Ishikawa (cell line): ENCODE data around the gene ZNF789.
A peak's percentile ranks its signal among the peaks of the same experiment; 100 is the strongest.

Source experiments
- CEBPB ChIP-seq: IDR thresholded peaks from 2 replicates; pipeline ENCODE4 v1.6.1; 2012
- CREB1 ChIP-seq: IDR thresholded peaks from 2 replicates; pipeline ENCODE4 v1.6.1; 2012; ENCODE audit warnings: low read depth
- EGR1 ChIP-seq: IDR thresholded peaks from 2 replicates; pipeline ENCODE4 v1.6.1; 2012
- EP300 ChIP-seq: IDR thresholded peaks from 2 replicates; pipeline ENCODE4 v1.6.1; 2012; ENCODE audit warnings: borderline replicate concordance
- FOXM1 ChIP-seq: IDR thresholded peaks from 2 replicates; pipeline ENCODE4 v1.6.1; 2012; ENCODE audit warnings: low read depth, borderline replicate concordance
- MAX ChIP-seq: IDR thresholded peaks from 2 replicates; pipeline ENCODE4 v1.6.1; 2012
- NFIC ChIP-seq: IDR thresholded peaks from 2 replicates; pipeline ENCODE4 v1.6.1; 2012
- RAD21 ChIP-seq: IDR thresholded peaks from 2 replicates; pipeline ENCODE4 v1.6.1; 2012; ENCODE audit warnings: low read depth
- REST ChIP-seq: IDR thresholded peaks from 2 replicates; pipeline ENCODE4 v1.6.1; 2012; ENCODE audit warnings: low read depth, mild to moderate bottlenecking
- TAF1 ChIP-seq: IDR thresholded peaks from 2 replicates; pipeline ENCODE4 v1.6.1; 2012; ENCODE audit warnings: low read depth, mild to moderate bottlenecking
- TCF12 ChIP-seq: IDR thresholded peaks from 2 replicates; pipeline ENCODE4 v1.6.1; 2012; ENCODE audit warnings: low read depth
- TEAD4 ChIP-seq: IDR thresholded peaks from 2 replicates; pipeline ENCODE4 v1.6.1; 2012
- USF1 ChIP-seq: IDR thresholded peaks from 2 replicates; pipeline ENCODE4 v1.6.1; 2012
- YY1 ChIP-seq: IDR thresholded peaks from 2 replicates; pipeline ENCODE4 v1.6.1; 2012; ENCODE audit warnings: low read depth
- ZBTB7A ChIP-seq: IDR thresholded peaks from 2 replicates; pipeline ENCODE4 v1.6.1; 2012; ENCODE audit warnings: low read depth

Gene ZNF789

GRCh38 chr7:99500637-99501009, 27.9 kb downstream of the ZNF789 start:
- no peak for TF ChIP-seq NFIC
- TF ChIP-seq EP300 = no peak
- no peak for TF ChIP-seq ZBTB7A
- no peak for TF ChIP-seq USF1
- TF ChIP-seq YY1 = no peak
- no peak for TF ChIP-seq EGR1
- TF ChIP-seq TEAD4 = no peak
- TF ChIP-seq TCF12 = no peak
- no peak for TF ChIP-seq TAF1
- no peak for TF ChIP-seq CREB1

GRCh38 chr7:99504281-99504602, 31.6 kb downstream of the ZNF789 start:
- no peak for TF ChIP-seq FOXM1
- TF ChIP-seq ZBTB7A = peak; percentile 81; the same call in 1 of the 2 replicates
- TF ChIP-seq RAD21 = no peak
- TF ChIP-seq USF1 = no peak
- no peak for TF ChIP-seq CEBPB
- TF ChIP-seq TEAD4 = no peak
- TF ChIP-seq MAX = no peak; the same call in 1 of the 2 replicates
- TF ChIP-seq TAF1 = no peak
- no peak for TF ChIP-seq TCF12
- TF ChIP-seq YY1 = no peak
- no peak for TF ChIP-seq REST
- peak; percentile 63 for TF ChIP-seq EGR1
- no peak for TF ChIP-seq NFIC
- no peak for TF ChIP-seq CREB1

- TF ChIP-seq TCF12 (no peak; the same call in 1 of the 2 replicates), ZBTB7A (no peak), TAF1 (peak; percentile 89; the same call in 1 of the 2 replicates), REST (no peak), EP300 (no peak), YY1 (peak; percentile 36; the same call in 1 of the 2 replicates), RAD21 (no peak), USF1 (no peak), CREB1 (peak; percentile 73), EGR1 (no peak), TEAD4 (no peak), MAX (peak; percentile 31), FOXM1 (no peak), NFIC (no peak), CEBPB (no peak)
These were observed 32.1 kb downstream of the ZNF789 start, which contains the start of gene ZKSCAN5 for GRCh38 chr7:99504603-99505323. ZKSCAN5 (plus strand) TSS chr7:99504662; CDS start chr7:99506045, 1,383 bp downstream.

GRCh38 chr7:99505324-99505662, 32.6 kb downstream of the ZNF789 start:
- TF ChIP-seq RAD21 (no peak), USF1 (no peak), MAX (no peak), TAF1 (no peak), TEAD4 (no peak), FOXM1 (no peak), EP300 (no peak), CEBPB (no peak), REST (no peak), NFIC (no peak), EGR1 (no peak)
